Suprapubic skin (tissue), 4 donors: ENCODE data around the gene CTSH. TPM values are rescaled to one million over a fixed set of nuclear protein-coding genes. Genes with fewer than 3 reads are reported as not detected.

Experiments used
- DNase-seq, 2 donors: peaks; one replicate each; pipeline ENCODE4 v3.0.0-alpha.2; 2019; ENCODE audit warnings: low spot score in 2 of 2
- H3K27ac ChIP-seq: fragments of 200-600 bp; sonication (generic); one replicate; pipeline ENCODE4 v1.5.1; 2019
- H3K27me3 ChIP-seq: fragments of 200-600 bp; sonication (generic); one replicate; pipeline ENCODE4 v1.5.1; 2019
- H3K36me3 ChIP-seq: fragments of 200-600 bp; sonication (generic); one replicate; pipeline ENCODE4 v1.5.1; 2019
- H3K4me1 ChIP-seq: fragments of 200-600 bp; sonication (generic); one replicate; pipeline ENCODE4 v1.5.1; 2019
- H3K4me3 ChIP-seq: fragments of 200-600 bp; sonication (generic); one replicate; pipeline ENCODE4 v1.5.1; 2019; ENCODE audit warnings: mild to moderate bottlenecking
- H3K9me3 ChIP-seq: fragments of 200-600 bp; sonication (generic); one replicate; pipeline ENCODE4 v1.5.1; 2019
- EP300 ChIP-seq: sonication (generic); formaldehyde crosslinking; IDR thresholded peaks from one replicate; pipeline ENCODE4 v1.6.1; 2017; ENCODE audit warnings: antibody characterized with exemption
- POLR2A ChIP-seq, 2 donors: fragments of 450-650 bp; IDR thresholded peaks; one replicate each; pipeline ENCODE4 v1.6.1; 2017; ENCODE audit warnings: antibody characterized with exemption in 2 of 2, mild to moderate bottlenecking in 2 of 2, moderate library complexity in 2 of 2
- POLR2AphosphoS5 ChIP-seq, 3 donors: sonication (generic); formaldehyde crosslinking; IDR thresholded peaks; one replicate each; pipeline ENCODE4 v1.6.1; 2017; ENCODE audit warnings: antibody characterized with exemption in 3 of 3
- WGBS: methylation state at CpG from one replicate; pipeline ENCODE4 v1.1.5; 2018; 5-methylcytosine and 5-hydroxymethylcytosine counted together
- total RNA-seq, 4 donors: library from RNA; depleted of rRNA; stranded (reverse); fragments of >200 nt; gene quantifications; one replicate each; pipeline ENCODE4 v1.1.0, GENCODE V29; 2016
- TF ChIP-seq, protein P1 (sequence below), 2 donors: fragments of 200-600 bp in 1 of 2; fragments of 450-650 bp in 1 of 2; sonication (generic) in 1 of 2; IDR thresholded peaks; one replicate each; pipeline ENCODE4 v1.5.1; 2016 to 2019; ENCODE audit warnings: antibody characterized with exemption in 2 of 2, mild to moderate bottlenecking in 1 of 2, moderate library complexity in 1 of 2

The CTSH gene
- total RNA-seq, 4 donors from 2014 or later, result 98.4 to 308 (median 219) TPM

- Histone ChIP-seq H3K27me3 (no peaks in the 10 kb centered on the region), H3K36me3 (no peaks in the 10 kb centered on the region), H3K27ac (peak overlapping the region; percentile 73), H3K4me3 (no peak overlapping the region), H3K9me3 (no peaks in the 10 kb centered on the region), H3K4me1 (peaks cover 41% of the 10 kb centered on the region)
- DNase-seq, result no peak
- TF ChIP-seq EP300 (no peak), POLR2A (IDR thresholded peaks at IDR 0.05) (no peak), POLR2AphosphoS5 (IDR thresholded peaks at IDR 0.05) (no peak)
- TF ChIP-seq, protein P1, sequence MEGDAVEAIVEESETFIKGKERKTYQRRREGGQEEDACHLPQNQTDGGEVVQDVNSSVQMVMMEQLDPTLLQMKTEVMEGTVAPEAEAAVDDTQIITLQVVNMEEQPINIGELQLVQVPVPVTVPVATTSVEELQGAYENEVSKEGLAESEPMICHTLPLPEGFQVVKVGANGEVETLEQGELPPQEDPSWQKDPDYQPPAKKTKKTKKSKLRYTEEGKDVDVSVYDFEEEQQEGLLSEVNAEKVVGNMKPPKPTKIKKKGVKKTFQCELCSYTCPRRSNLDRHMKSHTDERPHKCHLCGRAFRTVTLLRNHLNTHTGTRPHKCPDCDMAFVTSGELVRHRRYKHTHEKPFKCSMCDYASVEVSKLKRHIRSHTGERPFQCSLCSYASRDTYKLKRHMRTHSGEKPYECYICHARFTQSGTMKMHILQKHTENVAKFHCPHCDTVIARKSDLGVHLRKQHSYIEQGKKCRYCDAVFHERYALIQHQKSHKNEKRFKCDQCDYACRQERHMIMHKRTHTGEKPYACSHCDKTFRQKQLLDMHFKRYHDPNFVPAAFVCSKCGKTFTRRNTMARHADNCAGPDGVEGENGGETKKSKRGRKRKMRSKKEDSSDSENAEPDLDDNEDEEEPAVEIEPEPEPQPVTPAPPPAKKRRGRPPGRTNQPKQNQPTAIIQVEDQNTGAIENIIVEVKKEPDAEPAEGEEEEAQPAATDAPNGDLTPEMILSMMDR (IDR thresholded peaks at IDR 0.05), result no peak
- whole genome bisulfite sequencing, result 62% methylated on average over 10 of the region's 10 CpGs
Measured at GRCh38 chr15:78987556-78988360, 42.9 kb upstream of the CTSH start.

GRCh38 chr15:78985859-78986475 lies 41.1 kb upstream of the CTSH start:
- Histone ChIP-seq H3K9me3 (no peaks in the 10 kb centered on the region), H3K4me3 (no peak overlapping the region), H3K36me3 (no peaks in the 10 kb centered on the region), H3K4me1 (peaks cover 27% of the 10 kb centered on the region), H3K27ac (no peak overlapping the region), H3K27me3 (no peaks in the 10 kb centered on the region)
- WGBS, result 91% methylated on average over 6 of the region's 6 CpGs
- TF ChIP-seq POLR2A (IDR thresholded peaks at IDR 0.05) (no peak), EP300 (no peak), POLR2AphosphoS5 (IDR thresholded peaks at IDR 0.05) (no peak)
- TF ChIP-seq, protein P1 (IDR thresholded peaks at IDR 0.05), result no peak
- DNase-seq, result no peak

GRCh38 chr15:78984041-78984440 lies 39.2 kb upstream of the CTSH start:
- TF ChIP-seq, protein P1 (IDR thresholded peaks at IDR 0.05), result no peak
- TF ChIP-seq EP300, result no peak
- TF ChIP-seq POLR2AphosphoS5 (IDR thresholded peaks at IDR 0.05), result no peak
- TF ChIP-seq POLR2A (IDR thresholded peaks at IDR 0.05), result no peak
- WGBS, result 89% methylated on average over 1 of the region's 1 CpG

DNA sequence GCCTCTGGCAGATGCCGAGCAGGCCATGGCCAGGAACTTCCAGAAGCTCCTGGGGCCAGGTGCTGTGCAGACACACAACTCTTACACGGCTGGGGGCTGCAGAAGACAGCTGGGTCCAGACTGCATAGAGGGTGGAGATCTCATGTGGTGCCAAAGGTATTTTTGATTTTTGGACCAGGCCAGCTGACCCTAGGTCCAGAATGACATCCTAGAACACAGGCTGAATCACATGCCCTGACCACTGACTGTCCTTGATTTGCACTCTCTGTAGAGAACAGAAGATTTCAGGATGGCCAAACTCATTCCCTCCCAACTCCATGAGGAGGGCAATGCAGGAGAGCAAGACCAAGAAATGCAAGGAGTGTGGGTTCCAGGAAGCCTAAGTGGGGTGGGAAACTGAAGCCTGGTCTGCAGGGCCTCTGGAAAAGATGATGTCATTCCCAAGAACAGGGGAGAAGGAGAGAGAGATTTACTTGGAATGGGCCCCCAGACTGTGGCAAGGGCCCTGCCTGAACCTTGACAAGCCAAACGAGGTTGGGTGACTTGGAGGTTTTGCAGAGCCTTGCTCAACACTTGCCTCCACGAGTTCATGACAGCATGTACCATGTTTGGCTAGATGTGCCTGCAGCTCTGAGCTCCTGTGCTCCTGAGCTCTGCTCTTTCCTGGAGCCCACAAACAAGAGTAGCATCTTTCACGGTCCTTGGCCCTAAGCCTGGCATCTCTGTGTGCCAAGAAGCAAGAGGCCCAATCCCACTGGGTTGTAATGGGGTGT lies 38.5 kb upstream of the CTSH start:
- DNase-seq, result peak in 1 of 2 donors; percentile 59
- H3K4me3 ChIP-seq, result no peak overlapping the region
- 46% methylated on average over 4 of the region's 5 CpGs for WGBS
- H3K27me3 ChIP-seq, result no peaks in the 10 kb centered on the region
- H3K27ac ChIP-seq, result peak overlapping the region; percentile 57
- no peaks in the 10 kb centered on the region for H3K36me3 ChIP-seq
- no peaks in the 10 kb centered on the region for H3K9me3 ChIP-seq
- TF ChIP-seq EP300 (no peak), POLR2A (IDR thresholded peaks at IDR 0.05) (no peak), POLR2AphosphoS5 (IDR thresholded peaks at IDR 0.05) (no peak)
- TF ChIP-seq, protein P1 (IDR thresholded peaks at IDR 0.05), result no peak
- H3K4me1 ChIP-seq, result peaks cover 11% of the 10 kb centered on the region

More at GRCh38 chr15:78984041-78984440, 39.2 kb upstream of the CTSH start:
- Histone ChIP-seq H3K9me3 (no peaks in the 10 kb centered on the region), H3K4me3 (no peak overlapping the region), H3K27ac (peak overlapping the region; percentile 57), H3K4me1 (peaks cover 16% of the 10 kb centered on the region), H3K36me3 (no peaks in the 10 kb centered on the region), H3K27me3 (no peaks in the 10 kb centered on the region)
- no peak for DNase-seq
